SK-N-SH (cell line): Measurements from ENCODE around the gene CCR9. TPM values are rescaled to one million over a fixed set of nuclear protein-coding genes. Genes with fewer than 3 reads are reported as not detected.

Experiments used
- CTCF ChIA-PET: fragments of 300-600, 350-600 bp; formaldehyde crosslinking; extraction: SDS; loops from one replicate; lab custom pipeline; 2021; lab: Yijun Ruan, JAX
- POLR2A ChIA-PET: fragments of 350-600 bp; sonication (Branson Sonifier 250); formaldehyde crosslinking; extraction: SDS; loops from one replicate; lab custom pipeline; 2020; ENCODE audit warnings: antibody characterized with exemption, inconsistent platforms; lab: Yijun Ruan, JAX
- DNase-seq: peaks from one replicate; pipeline ENCODE4 v3.0.0; 2012
- H2AFZ ChIP-seq: fragments of 200-600 bp; sonication (generic); 2 replicates; pipeline ENCODE4 v1.8.1; 2016; ENCODE audit warnings: antibody characterized with exemption, mild to moderate bottlenecking, low read depth
- H3F3A ChIP-seq: fragments of 200-600 bp; sonication (generic); replicated peaks from 2 replicates; pipeline ENCODE3; 2016; ENCODE audit warnings: antibody characterized with exemption, mild to moderate bottlenecking; ENCODE audit not compliant: insufficient read depth
- H3K27ac ChIP-seq, 2 experiments: fragments of 200-500 bp in 1 of 2; fragments of 200-600 bp in 1 of 2; sonication (Bioruptor generic) in 1 of 2; sonication (generic), shearing (Covaris generic) in 1 of 2; 2 replicates each; pipeline versions ENCODE4 v1.5.1 to v1.6.1; 2014 to 2016; ENCODE audit warnings: low read depth in 2 of 2, inconsistent platforms in 1 of 2, low read length in 1 of 2, mild to moderate bottlenecking in 1 of 2, mixed read lengths in 1 of 2
- H3K27me3 ChIP-seq: fragments of 200-600 bp; sonication (generic), shearing (Covaris generic); 2 replicates; pipeline ENCODE4 v1.6.1; 2016; ENCODE audit warnings: mixed run types; ENCODE audit not compliant: insufficient read depth
- H3K36me3 ChIP-seq, 2 experiments: fragments of 200-500 bp in 1 of 2; fragments of 200-600 bp in 1 of 2; sonication (Bioruptor generic) in 1 of 2; sonication (generic) in 1 of 2; replicated peaks in 1 of 2; 2 replicates each; pipeline versions ENCODE3 to v1.5.1; 2014 to 2016; ENCODE audit warnings: low read length in 1 of 2, mild to moderate bottlenecking in 1 of 2; ENCODE audit not compliant: insufficient read depth in 2 of 2, control insufficient read depth in 1 of 2
- H3K4me1 ChIP-seq, 2 experiments: fragments of 200-500 bp in 1 of 2; fragments of 200-600 bp in 1 of 2; sonication (Bioruptor generic) in 1 of 2; sonication (generic), shearing (Covaris generic) in 1 of 2; 2 replicates each; pipeline versions ENCODE4 v1.5.1 to v1.6.1; 2014 to 2016; ENCODE audit warnings: low read depth in 1 of 2, low read length in 1 of 2, mixed run types in 1 of 2; ENCODE audit not compliant: insufficient read depth in 2 of 2, control insufficient read depth in 1 of 2
- H3K4me2 ChIP-seq: fragments of 200-600 bp; sonication (generic), shearing (Covaris generic); 2 replicates; pipeline ENCODE4 v1.6.1; 2017; ENCODE audit warnings: mixed run types
- H3K4me3 ChIP-seq, 2 experiments: fragments of 200-500 bp in 1 of 2; fragments of 200-600 bp in 1 of 2; sonication (Bioruptor generic) in 1 of 2; sonication (generic), shearing (Covaris generic) in 1 of 2; 2 replicates each; pipeline versions ENCODE4 v1.5.1 to v1.8.1; 2014 to 2016; ENCODE audit warnings: low read depth in 2 of 2, inconsistent platforms in 1 of 2, low read length in 1 of 2, mild to moderate bottlenecking in 1 of 2, mixed read lengths in 1 of 2, moderate library complexity in 1 of 2
- H3K79me2 ChIP-seq: fragments of 200-600 bp; sonication (generic); 2 replicates; pipeline ENCODE4 v1.8.1; 2017; ENCODE audit warnings: mild to moderate bottlenecking; ENCODE audit not compliant: insufficient read depth
- H3K9ac ChIP-seq: fragments of 200-600 bp; sonication (generic); 2 replicates; pipeline ENCODE4 v1.6.1; 2017; ENCODE audit warnings: mixed run types
- H3K9me2 ChIP-seq: fragments of 200-600 bp; sonication (generic); 2 replicates; pipeline ENCODE4 v1.6.1; 2017; ENCODE audit warnings: mixed run types
- H3K9me3 ChIP-seq: fragments of 200-600 bp; sonication (generic); 2 replicates; pipeline ENCODE4 v1.6.1; 2017; ENCODE audit warnings: mixed run types, mild to moderate bottlenecking, moderate library complexity
- H4K20me1 ChIP-seq: fragments of 200-600 bp; sonication (generic); 2 replicates; pipeline ENCODE4 v1.6.1; 2017; ENCODE audit warnings: mild to moderate bottlenecking, mixed run types; ENCODE audit not compliant: insufficient read depth
- CTCF ChIP-seq: fragments of 200-600 bp; sonication (generic); IDR thresholded peaks from 2 replicates; pipeline ENCODE4 v1.6.1; 2017; ENCODE audit warnings: antibody characterized with exemption, mild to moderate bottlenecking, moderate library complexity
- EZH2phosphoT487 ChIP-seq: fragments of 200-600 bp; sonication (generic); IDR thresholded peaks from 2 replicates; pipeline ENCODE4 v1.6.1; 2017; ENCODE audit warnings: low read depth, mixed run types, mild to moderate bottlenecking, antibody characterized with exemption, moderate library complexity, borderline replicate concordance
- MAX ChIP-seq: IDR thresholded peaks from 2 replicates; pipeline ENCODE4 v1.4.0; 2012; ENCODE audit warnings: low read depth
- MEF2A ChIP-seq: IDR thresholded peaks from 2 replicates; pipeline ENCODE4 v1.4.0; 2012; ENCODE audit warnings: low read depth, borderline replicate concordance
- MXI1 ChIP-seq: IDR thresholded peaks from 2 replicates; pipeline ENCODE4 v1.6.1; 2012; ENCODE audit warnings: mild to moderate bottlenecking, low read depth, low read length, improper control_type of control experiment
- POLR2AphosphoS5 ChIP-seq: IDR thresholded peaks from 2 replicates; pipeline ENCODE4 v1.6.1; 2012; ENCODE audit warnings: low read depth, low read length
- RAD21 ChIP-seq: IDR thresholded peaks from 2 replicates; pipeline ENCODE4 v1.6.1; 2012; ENCODE audit warnings: mild to moderate bottlenecking, low read length
- REST ChIP-seq: IDR thresholded peaks from 2 replicates; pipeline ENCODE4 v1.6.1; 2012; ENCODE audit warnings: mild to moderate bottlenecking, low read depth, low read length, moderate library complexity
- RXRA ChIP-seq: IDR thresholded peaks from 2 replicates; pipeline ENCODE4 v1.4.0; 2012; ENCODE audit warnings: low read depth, mild to moderate bottlenecking, borderline replicate concordance
- SIN3A ChIP-seq: IDR thresholded peaks from 2 replicates; pipeline ENCODE4 v1.6.1; 2012; ENCODE audit warnings: low read depth, mild to moderate bottlenecking, low read length, moderate library complexity, borderline replicate concordance
- SMC3 ChIP-seq: IDR thresholded peaks from 2 replicates; pipeline ENCODE4 v1.6.1; 2012; ENCODE audit warnings: low read depth, low read length, improper control_type of control experiment
- TAF1 ChIP-seq: IDR thresholded peaks from 2 replicates; pipeline ENCODE4 v1.6.1; 2012; ENCODE audit warnings: low read depth, mild to moderate bottlenecking, low read length, moderate library complexity, borderline replicate concordance
- TCF12 ChIP-seq: IDR thresholded peaks from 2 replicates; pipeline ENCODE4 v1.4.0; 2012
- USF2 ChIP-seq: fragments of 150-350 bp; IDR thresholded peaks from 2 replicates; pipeline ENCODE4 v1.6.1; 2017; ENCODE audit warnings: antibody characterized with exemption, low read length, low read depth, borderline replicate concordance
- WGBS: methylation state at CpG from one replicate; pipeline ENCODE4 v1.1.6; 2017; ENCODE audit warnings: low lambda C conversion rate; 5-methylcytosine and 5-hydroxymethylcytosine counted together
- polyA plus RNA-seq, 3 experiments: library from polyadenylated mRNA; depleted of rRNA; stranded (reverse); fragments of >200 nt; gene quantifications; 2 replicates each; pipeline ENCODE4 v1.2.3, GENCODE V29; 2012

CCR9 gene
- polyA plus RNA-seq, 1 of the 3 experiments (the other 2 are of a cell fraction): not detected

GRCh38 chr3:45881078-45882022 lies 5.0 kb upstream of the CCR9 start:
- no peak overlapping the region for H3K9ac ChIP-seq
- no peaks in the 10 kb centered on the region for H3K27me3 ChIP-seq
- no peaks in the 10 kb centered on the region; a peak in 1 of 4 replicates for H3K4me1 ChIP-seq
- H3K9me3 ChIP-seq: no peaks in the 10 kb centered on the region
- H4K20me1 ChIP-seq: no peaks in the 10 kb centered on the region
- H3K27ac ChIP-seq: no peak overlapping the region
- POLR2A ChIA-PET: no interaction called here
- H3K79me2 ChIP-seq: no peaks in the 10 kb centered on the region
- H2AFZ ChIP-seq: no peak overlapping the region
- DNase-seq: no peak
- H3F3A ChIP-seq: no peaks in the 10 kb centered on the region
- no peak overlapping the region for H3K4me3 ChIP-seq
- no peak for TF ChIP-seq MXI1
- TF ChIP-seq TCF12: no peak
- no peak for TF ChIP-seq SIN3A
- TF ChIP-seq SMC3: no peak
- TF ChIP-seq EZH2phosphoT487: no peak
- TF ChIP-seq REST: no peak
- TF ChIP-seq POLR2AphosphoS5: no peak
- TF ChIP-seq TAF1: no peak
- TF ChIP-seq CTCF: no peak
- no peak for TF ChIP-seq RXRA
- no peak for TF ChIP-seq RAD21
- TF ChIP-seq MAX: no peak
- no peak for TF ChIP-seq MEF2A
- no peak for TF ChIP-seq USF2
- H3K36me3 ChIP-seq: no peaks in the 10 kb centered on the region
- no peak overlapping the region; the same call in 1 of the 2 replicates for H3K4me2 ChIP-seq
- CTCF ChIA-PET: interaction anchor here (0.9 to 2.3 kb wide), 3 partner anchors 20 to 120 kb away, joined by 3 to 6 read pairs (median 3); no protein-coding TSS in a partner anchor
- no peaks in the 10 kb centered on the region for H3K9me2 ChIP-seq
- 58% methylated on average over 8 of the region's 8 CpGs for WGBS
